Iris pigment epithelial cell (primary cell): Measurements from ENCODE around the gene OTOP1.
"Not testable (repeated sequence)": the region's sequence is repeated elsewhere in the genome, so short reads cannot be mapped to it uniquely, and the experiment has no call there.

Experiments used
- DNase-seq: peaks from one replicate; pipeline ENCODE4 v3.0.0-alpha.2; 2011; ENCODE audit warnings: low read depth

OTOP1 gene, protein sequence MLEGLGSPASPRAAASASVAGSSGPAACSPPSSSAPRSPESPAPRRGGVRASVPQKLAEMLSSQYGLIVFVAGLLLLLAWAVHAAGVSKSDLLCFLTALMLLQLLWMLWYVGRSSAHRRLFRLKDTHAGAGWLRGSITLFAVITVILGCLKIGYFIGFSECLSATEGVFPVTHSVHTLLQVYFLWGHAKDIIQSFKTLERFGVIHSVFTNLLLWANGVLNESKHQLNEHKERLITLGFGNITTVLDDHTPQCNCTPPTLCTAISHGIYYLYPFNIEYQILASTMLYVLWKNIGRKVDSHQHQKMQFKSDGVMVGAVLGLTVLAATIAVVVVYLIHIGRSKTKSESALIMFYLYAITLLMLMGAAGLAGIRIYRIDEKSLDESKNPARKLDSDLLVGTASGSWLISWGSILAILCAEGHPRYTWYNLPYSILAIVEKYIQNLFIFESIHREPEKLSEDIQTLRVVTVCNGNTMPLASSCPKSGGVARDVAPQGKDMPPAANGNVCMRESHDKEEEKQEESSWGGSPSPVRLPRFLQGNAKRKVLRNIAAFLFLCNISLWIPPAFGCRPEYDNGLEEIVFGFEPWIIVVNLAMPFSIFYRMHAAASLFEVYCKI

GRCh38 chr4:4226606-4227438 is at the start of gene OTOP1:
Gene OTOP1, minus strand, starts transcription at chr4:4226929. Its CDS starts 65 bp downstream, at chr4:4226864.
- DNase-seq: no peak

- no peak for DNase-seq
These were observed 47.5 kb upstream of the OTOP1 start for GRCh38 chr4:4274226-4274625.

GRCh38 chr4:4271912-4272311 is 45.2 kb upstream of the OTOP1 start:
- DNase-seq: peak; percentile 76

GRCh38 chr4:4270529-4270928 is 43.8 kb upstream of the OTOP1 start:
- DNase-seq: peak; percentile 60

- DNase-seq: peak; percentile 81
These were observed 43.1 kb upstream of the OTOP1 start for GRCh38 chr4:4269856-4270255.

GRCh38 chr4:4269331-4269731 is 42.6 kb upstream of the OTOP1 start:
- no peak for DNase-seq

DNA sequence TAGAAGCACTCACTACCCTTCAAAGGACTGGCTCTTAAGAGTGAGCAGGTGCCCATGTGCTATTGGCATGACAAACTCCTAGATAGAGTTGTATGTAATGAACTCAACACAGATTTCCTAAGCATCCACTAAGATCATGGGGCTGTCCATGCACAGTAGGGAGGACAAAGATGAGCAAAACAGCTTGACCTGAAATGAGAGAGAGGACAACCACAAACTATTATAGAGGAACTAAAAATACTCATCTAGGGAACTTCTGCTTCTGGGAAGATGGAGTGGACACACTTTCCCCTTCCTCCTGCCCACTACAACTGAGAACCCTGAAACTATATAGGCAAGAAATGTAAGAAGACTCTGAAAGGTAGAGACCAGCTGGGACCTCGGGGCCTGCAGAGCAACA is 42.0 kb upstream of the OTOP1 start:
- no peak for DNase-seq

DNA sequence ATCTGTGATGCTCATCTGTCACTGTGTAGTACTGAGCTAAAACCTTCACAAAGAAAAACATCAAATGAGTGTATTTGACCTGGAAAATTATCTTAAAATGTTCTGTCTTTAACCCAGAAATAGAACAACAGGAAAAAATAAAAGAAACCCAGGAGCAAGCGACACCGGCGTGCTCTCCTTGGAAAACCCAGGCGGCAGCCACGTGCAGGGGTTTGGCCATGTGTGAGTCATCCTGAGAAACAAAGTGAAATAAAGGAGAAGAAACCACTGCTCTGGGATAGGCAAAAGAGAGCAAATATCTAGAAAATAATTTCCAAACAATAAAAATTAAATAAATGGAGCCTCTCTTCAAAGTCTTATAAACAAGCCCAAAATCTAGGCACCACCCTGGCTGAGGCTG is 41.3 kb upstream of the OTOP1 start:
- peak; percentile 23 for DNase-seq

DNA sequence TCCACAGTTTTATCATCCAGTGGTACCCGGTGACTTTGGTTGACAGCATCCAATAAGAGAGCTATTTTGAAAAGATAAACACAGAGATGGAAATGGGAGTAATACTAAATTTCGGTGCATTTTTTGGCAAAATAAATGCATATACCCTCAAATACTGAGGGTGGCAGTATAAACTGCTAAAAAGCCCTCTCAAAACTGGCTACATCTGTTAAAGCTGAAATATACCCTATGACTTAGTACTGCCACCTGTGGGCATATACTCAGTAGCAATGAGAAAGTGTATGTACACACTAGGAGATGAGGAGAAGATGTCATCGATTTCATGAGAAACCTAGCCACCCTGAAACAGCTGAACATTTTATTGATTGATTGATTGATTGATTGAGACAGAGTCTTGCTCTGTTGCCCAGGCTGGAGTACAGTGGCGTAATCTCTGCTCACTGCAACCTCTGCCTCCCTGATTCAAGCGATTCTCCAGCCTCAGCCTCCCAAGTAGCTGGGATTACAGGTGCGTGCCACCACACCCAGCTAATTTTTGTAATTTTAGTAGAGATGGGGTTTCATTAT is 33.5 kb upstream of the OTOP1 start:
- DNase-seq: peak; percentile 66

DNA sequence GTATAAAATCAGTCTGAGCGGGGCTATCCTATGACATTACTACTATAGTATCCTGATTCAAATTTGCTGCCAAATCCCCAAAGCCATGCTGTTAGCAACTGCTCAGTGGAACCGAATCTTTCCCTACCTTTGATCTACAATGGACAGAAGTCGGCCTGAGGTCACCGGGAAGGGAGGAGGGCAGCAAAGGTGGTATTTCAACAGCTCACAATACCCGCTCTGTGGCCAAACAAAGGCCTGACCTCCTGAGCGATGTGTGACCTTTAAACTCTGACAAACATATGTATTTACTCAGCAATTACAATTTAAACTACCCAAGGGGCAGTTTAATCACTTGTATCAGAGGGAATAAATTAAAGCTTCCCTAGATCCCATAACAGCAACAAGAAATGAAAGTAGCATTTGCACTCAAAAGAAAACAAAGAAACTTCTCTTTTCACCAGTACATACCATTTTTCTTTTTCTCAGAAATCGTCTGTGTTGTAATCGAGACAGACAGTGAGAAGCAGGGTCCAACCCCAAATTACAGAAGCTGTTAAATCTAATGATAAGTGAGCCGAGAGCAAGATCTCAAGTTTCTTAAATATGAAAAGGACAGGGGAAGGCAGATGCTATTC is 32.9 kb upstream of the OTOP1 start:
- no peak for DNase-seq

DNA sequence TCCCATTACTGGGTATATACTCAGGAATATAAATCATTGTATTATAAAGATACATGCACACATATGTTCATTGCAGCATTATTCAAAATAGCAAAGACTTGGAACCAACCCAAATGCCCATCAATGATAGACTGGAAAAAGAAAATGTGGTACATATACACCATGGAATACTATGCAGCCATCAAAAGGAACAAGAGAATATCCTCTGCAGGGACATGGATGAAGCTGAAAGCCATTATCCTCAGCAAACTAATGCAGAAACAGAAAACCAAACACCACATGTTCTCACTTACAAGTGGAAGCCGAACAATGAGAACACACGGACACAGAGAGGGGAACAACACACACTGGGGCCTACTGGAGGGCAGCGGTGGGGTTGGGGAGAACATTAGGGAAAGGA is 31.0 kb upstream of the OTOP1 start:
- DNase-seq: not testable (repeated sequence)

- DNase-seq: no peak
These were observed 30.1 kb upstream of the OTOP1 start for GRCh38 chr4:4256799-4257198.

GRCh38 chr4:4254666-4255065 is 27.9 kb upstream of the OTOP1 start:
- DNase-seq: no peak

DNA sequence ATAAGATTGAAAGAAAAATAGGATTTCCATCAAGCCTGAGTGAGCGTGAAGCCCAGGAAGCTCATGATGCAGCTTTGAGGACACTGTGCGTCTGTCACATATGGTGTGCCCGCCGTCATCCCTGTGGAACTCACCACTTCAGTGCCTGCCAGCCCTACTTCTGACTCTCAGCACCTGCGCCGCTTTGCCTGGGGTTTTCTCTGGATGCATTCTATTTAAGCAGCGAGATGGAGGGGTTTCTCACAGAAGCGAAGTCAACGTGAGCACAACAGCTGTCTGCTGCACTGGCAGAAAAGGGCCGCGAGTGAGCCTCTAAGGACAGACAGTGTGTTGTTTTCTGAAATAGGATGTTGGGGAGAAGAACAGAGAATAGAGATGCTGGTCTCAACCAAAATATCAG is 27.5 kb upstream of the OTOP1 start:
- no peak for DNase-seq

DNA sequence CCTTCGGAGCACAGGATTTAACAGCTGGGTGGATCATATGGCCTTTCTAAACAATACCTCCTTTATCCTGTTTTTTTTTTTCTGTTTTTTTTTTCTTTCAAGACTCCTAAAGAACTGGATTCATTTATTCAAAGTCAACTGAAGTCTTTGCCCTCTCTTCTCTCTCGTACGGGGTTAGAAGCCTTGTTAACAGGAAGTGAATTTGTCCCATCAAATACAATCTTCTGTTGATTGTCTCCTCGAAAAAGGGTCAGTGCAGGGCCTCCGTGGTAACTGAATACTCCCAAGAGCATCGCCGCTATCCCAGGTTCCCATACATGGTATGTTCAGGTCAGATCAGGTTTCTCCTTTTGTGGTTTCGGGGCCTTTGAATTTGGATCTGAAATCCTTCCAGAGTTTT is 23.1 kb upstream of the OTOP1 start:
- no peak for DNase-seq

DNA sequence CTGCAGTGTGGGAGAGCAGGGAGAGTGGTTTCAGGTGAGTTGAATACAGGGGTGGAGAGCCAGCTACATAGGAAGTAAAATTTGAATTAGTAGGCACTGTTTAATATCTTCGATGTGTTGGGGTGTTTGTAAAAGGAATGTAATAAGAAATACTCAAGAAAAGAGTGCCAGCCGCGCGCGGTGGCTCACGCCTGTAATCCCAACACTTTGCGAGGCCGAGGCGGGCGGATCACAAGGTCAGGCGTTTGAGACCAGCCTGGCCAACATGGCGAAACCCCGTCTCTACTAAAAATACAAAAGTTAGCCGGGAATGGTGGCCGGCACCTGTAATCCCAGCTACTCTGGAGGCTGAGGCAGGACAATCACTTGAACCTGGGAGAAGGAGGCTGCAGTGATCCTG is 22.6 kb upstream of the OTOP1 start:
- not testable (repeated sequence) for DNase-seq

- peak; percentile 16 for DNase-seq
These were observed 22.1 kb upstream of the OTOP1 start for GRCh38 chr4:4248885-4249203.

GRCh38 chr4:4248029-4248884 is 21.5 kb upstream of the OTOP1 start, which contains the start of gene TMEM128:
Gene TMEM128, minus strand, starts transcription at chr4:4248223. Its CDS starts 21 bp downstream, at chr4:4248202.
- DNase-seq: peak; percentile 94

DNA sequence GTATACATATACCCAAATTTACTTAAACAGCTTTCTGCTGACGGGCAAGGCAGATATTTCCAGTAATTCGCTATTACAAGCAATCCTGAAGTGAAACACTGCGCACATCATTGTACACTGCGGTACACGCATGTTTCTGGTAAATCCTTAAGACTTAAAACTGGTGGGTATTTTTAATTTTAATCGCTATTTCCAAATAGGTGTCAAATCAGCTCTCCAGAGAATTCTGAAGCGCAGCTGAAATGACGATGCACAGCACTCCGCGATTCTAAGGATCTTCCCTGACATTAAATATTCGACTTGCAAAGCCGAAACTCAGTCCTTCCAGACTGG is 20.9 kb upstream of the OTOP1 start:
- peak; percentile 39 for DNase-seq

GRCh38 chr4:4245172-4245571 is 18.4 kb upstream of the OTOP1 start:
- no peak for DNase-seq

DNA sequence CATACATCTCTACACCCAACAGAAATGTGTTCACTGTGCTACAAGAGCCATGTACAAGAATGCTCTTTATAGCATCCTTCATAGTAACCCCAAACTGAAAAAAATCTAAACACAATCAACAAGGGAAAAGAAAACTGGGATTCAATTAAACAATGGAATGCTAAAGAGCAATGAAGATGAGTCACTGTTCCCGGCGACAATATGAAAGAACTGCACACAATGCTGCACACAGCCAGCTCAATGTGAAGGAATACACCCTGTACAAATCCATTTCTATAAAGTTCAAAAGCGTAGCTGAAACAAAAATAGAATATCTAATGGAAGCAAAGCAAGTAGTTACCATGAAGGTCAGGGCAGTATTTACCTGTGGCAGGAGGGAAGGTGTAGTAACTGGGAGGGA is 12.8 kb upstream of the OTOP1 start:
- not testable (repeated sequence) for DNase-seq
